Spinal cord (tissue), 10 donors: Measurements from ENCODE around the gene NEO1. TPM values are rescaled to one million over a fixed set of nuclear protein-coding genes. Genes with fewer than 3 reads are reported as not detected.

ENCODE experiments used
- DNase-seq, 6 donors: peaks; one replicate each; pipeline versions ENCODE4 v3.0.0 to v3.0.0-alpha.2; 2013 to 2015; ENCODE audit warnings: low spot score in 6 of 6, low read depth in 4 of 6
- H3K27ac ChIP-seq: one replicate; pipeline ENCODE4 v1.5.1; 2013; ENCODE audit warnings: low read depth, low read length, control low read depth
- H3K27me3 ChIP-seq: one replicate; pipeline ENCODE4 v1.6.1; 2013; ENCODE audit warnings: low read length; ENCODE audit not compliant: control insufficient read depth, insufficient read depth
- H3K36me3 ChIP-seq: one replicate; pipeline ENCODE4 v1.6.1; 2013; ENCODE audit warnings: low read length; ENCODE audit not compliant: control insufficient read depth, insufficient read depth
- H3K4me1 ChIP-seq: one replicate; pipeline ENCODE4 v1.6.1; 2013; ENCODE audit warnings: low read length; ENCODE audit not compliant: control insufficient read depth, insufficient read depth
- H3K4me3 ChIP-seq: one replicate; pipeline ENCODE4 v1.5.1; 2013; ENCODE audit warnings: low read depth, low read length, control low read depth
- H3K9me3 ChIP-seq: one replicate; pipeline ENCODE4 v1.6.1; 2013; ENCODE audit warnings: low read length; ENCODE audit not compliant: control insufficient read depth, insufficient read depth
- WGBS: methylation state at CpG from one replicate; pipeline ENCODE4 v1.1.5; 2013; ENCODE audit warnings: missing lambda C conversion rate; ENCODE audit not compliant: insufficient coverage; 5-methylcytosine and 5-hydroxymethylcytosine counted together
- long read RNA-seq, 4 donors: transcript quantifications; one replicate each; lab custom pipeline, GENCODE V29; 2026
- polyA plus RNA-seq, 2 donors: library from polyadenylated mRNA; unstranded; fragments of 120-200 nt; gene quantifications; one replicate each; pipeline ENCODE4 v1.2.1, GENCODE V29; 2013; ENCODE audit not compliant: insufficient read length in 2 of 2
- total RNA-seq, 2 donors: library from RNA; depleted of rRNA in 1 of 2; stranded (reverse); fragments of 120-200 nt in 1 of 2; fragments of >200 nt in 1 of 2; gene quantifications; one replicate each; pipeline versions ENCODE4 v1.2.3 to v1.2.4, GENCODE V29; 2013 to 2014
- donor health status: healthy.

Gene NEO1, protein sequence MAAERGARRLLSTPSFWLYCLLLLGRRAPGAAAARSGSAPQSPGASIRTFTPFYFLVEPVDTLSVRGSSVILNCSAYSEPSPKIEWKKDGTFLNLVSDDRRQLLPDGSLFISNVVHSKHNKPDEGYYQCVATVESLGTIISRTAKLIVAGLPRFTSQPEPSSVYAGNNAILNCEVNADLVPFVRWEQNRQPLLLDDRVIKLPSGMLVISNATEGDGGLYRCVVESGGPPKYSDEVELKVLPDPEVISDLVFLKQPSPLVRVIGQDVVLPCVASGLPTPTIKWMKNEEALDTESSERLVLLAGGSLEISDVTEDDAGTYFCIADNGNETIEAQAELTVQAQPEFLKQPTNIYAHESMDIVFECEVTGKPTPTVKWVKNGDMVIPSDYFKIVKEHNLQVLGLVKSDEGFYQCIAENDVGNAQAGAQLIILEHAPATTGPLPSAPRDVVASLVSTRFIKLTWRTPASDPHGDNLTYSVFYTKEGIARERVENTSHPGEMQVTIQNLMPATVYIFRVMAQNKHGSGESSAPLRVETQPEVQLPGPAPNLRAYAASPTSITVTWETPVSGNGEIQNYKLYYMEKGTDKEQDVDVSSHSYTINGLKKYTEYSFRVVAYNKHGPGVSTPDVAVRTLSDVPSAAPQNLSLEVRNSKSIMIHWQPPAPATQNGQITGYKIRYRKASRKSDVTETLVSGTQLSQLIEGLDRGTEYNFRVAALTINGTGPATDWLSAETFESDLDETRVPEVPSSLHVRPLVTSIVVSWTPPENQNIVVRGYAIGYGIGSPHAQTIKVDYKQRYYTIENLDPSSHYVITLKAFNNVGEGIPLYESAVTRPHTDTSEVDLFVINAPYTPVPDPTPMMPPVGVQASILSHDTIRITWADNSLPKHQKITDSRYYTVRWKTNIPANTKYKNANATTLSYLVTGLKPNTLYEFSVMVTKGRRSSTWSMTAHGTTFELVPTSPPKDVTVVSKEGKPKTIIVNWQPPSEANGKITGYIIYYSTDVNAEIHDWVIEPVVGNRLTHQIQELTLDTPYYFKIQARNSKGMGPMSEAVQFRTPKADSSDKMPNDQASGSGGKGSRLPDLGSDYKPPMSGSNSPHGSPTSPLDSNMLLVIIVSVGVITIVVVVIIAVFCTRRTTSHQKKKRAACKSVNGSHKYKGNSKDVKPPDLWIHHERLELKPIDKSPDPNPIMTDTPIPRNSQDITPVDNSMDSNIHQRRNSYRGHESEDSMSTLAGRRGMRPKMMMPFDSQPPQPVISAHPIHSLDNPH (N-terminal part only)
- total RNA-seq, result 10 to 100 TPM; 70.6 to 97.5 TPM
- 100 to 1,000 TPM; 111 to 121 TPM for polyA plus RNA-seq
- long read RNA-seq, donor 1, full-length matches to known transcripts, result 3 of 25 reads
- long read RNA-seq, donor 1, partial matches to known transcripts, result 22 of 25 reads
- long read RNA-seq, donor 1, other reads (novel, unspliced or antisense), result 0 of 25 reads
- long read RNA-seq, donor 2, partial matches to known transcripts, result 8 of 9 reads
- long read RNA-seq, donor 2, other reads (novel, unspliced or antisense), result 0 of 9 reads
- long read RNA-seq, donor 3, partial matches to known transcripts, result 8 of 8 reads
- long read RNA-seq, donor 3, other reads (novel, unspliced or antisense), result 0 of 8 reads
- long read RNA-seq, donor 4, result 0 reads

DNA sequence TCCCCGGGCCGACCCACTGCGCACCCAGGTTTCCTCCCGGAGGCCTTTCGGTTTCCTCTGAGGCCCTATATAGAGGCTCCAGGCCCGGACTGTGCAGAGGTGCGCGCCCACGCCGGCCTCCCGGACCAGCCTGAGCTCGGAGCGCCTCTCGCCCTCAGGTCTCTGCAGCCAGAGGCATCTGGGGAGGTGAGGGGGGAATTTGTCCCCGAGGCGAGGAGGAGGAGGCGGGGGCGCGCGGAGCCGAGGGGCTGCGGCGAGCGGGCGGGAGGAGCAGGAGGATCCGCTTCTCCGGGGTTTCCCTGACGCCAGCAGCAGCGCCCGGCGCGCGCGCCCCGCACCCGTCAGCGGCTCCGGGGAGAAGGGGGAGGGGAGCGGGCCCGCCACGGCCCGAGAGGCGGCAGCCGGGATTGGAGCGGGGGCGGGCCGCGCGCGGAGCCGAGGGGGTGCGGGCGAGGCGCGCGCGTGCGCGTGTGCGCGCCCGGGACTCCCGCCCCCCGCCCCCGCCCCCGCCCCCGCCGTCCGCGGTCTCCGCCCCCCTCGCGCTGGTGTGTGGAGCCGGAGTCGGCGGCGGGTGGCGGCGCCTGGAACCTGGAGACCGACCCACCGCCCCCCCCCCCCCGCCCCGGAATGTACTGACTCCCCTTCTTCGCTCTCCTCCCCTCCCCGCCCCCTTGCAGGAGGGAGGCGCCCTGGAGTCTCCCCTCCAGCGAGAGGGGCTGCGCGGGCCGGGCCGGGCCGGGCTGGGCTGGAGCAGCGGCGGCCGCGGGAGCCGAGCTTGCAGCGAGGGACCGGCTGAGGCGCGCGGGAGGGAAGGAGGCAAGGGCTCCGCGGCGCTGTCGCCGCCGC, at the start of gene NEO1:
Gene NEO1, plus strand, starts transcription at position 657 of the 846 bp plus-strand sequence. CDS start 213 bp downstream, outside the sequence.
- DNase-seq, result peak; percentile 74 to 98 (median 90)
- no peaks in the 10 kb centered on the region for H3K27me3 ChIP-seq
- 0% methylated on average over 73 of the region's 108 CpGs for WGBS
- no peaks in the 10 kb centered on the region for H3K9me3 ChIP-seq
- peak within 1 kb of the TSS; percentile 84 for H3K4me3 ChIP-seq
- no peaks in the 10 kb centered on the region for H3K4me1 ChIP-seq
- H3K27ac ChIP-seq, result peak within 1 kb of the TSS; percentile 95
- no peaks in the 10 kb centered on the region for H3K36me3 ChIP-seq

GRCh38 chr15:73004462-73004861, 47.8 kb upstream of the NEO1 start:
- DNase-seq, result no peak
- no peak overlapping the region for H3K27ac ChIP-seq
- WGBS, result 92% methylated on average over 5 of the region's 5 CpGs

DNA sequence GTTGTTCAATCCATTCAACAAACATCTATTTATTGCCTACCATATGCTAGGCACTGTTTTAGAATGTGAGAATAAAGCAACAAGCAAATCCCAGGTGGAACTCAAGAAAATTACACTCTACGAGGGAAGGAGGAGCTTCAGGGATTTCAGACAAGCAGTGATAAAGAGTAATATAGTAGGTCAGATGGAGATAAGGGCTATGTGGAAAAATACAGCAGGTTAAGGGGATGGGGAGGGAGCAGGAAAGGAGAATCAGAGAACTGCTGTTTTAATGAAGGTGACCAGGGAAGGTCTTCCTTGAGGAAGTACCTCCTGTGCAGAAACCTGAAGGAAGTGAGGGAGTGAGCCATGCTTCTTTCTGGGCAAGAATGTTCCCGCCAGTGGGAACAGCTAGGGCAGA, 47.2 kb upstream of the NEO1 start:
- no peak for DNase-seq
- Histone ChIP-seq H3K27me3 (peaks cover 2% of the 10 kb centered on the region), H3K36me3 (no peaks in the 10 kb centered on the region), H3K4me3 (no peak overlapping the region), H3K4me1 (no peaks in the 10 kb centered on the region), H3K27ac (no peak overlapping the region), H3K9me3 (no peaks in the 10 kb centered on the region)
- 86% methylated on average over 2 of the region's 2 CpGs for WGBS

More at GRCh38 chr15:73004462-73004861, 47.8 kb upstream of the NEO1 start:
- no peak overlapping the region for H3K4me3 ChIP-seq
- no peaks in the 10 kb centered on the region for H3K9me3 ChIP-seq
- no peaks in the 10 kb centered on the region for H3K4me1 ChIP-seq
- H3K27me3 ChIP-seq, result peaks cover 2% of the 10 kb centered on the region
- H3K36me3 ChIP-seq, result no peaks in the 10 kb centered on the region

GRCh38 chr15:73005446-73005845, 46.8 kb upstream of the NEO1 start:
- 94% methylated on average over 2 of the region's 2 CpGs for WGBS
- H3K4me3 ChIP-seq, result no peak overlapping the region
- no peaks in the 10 kb centered on the region for H3K4me1 ChIP-seq
- no peak for DNase-seq
- H3K9me3 ChIP-seq, result no peaks in the 10 kb centered on the region
- H3K36me3 ChIP-seq, result no peaks in the 10 kb centered on the region
- H3K27ac ChIP-seq, result no peak overlapping the region
- peaks cover 2% of the 10 kb centered on the region for H3K27me3 ChIP-seq

GRCh38 chr15:73006523-73006922, 45.7 kb upstream of the NEO1 start:
- Histone ChIP-seq H3K9me3 (no peaks in the 10 kb centered on the region), H3K4me1 (no peaks in the 10 kb centered on the region), H3K4me3 (no peak overlapping the region), H3K27me3 (peaks cover 2% of the 10 kb centered on the region), H3K27ac (no peak overlapping the region), H3K36me3 (no peaks in the 10 kb centered on the region)
- WGBS, result no CpG with 5 or more reads among the region's 1 CpG
- peak in 1 of 6 donors; percentile 24 for DNase-seq

DNA sequence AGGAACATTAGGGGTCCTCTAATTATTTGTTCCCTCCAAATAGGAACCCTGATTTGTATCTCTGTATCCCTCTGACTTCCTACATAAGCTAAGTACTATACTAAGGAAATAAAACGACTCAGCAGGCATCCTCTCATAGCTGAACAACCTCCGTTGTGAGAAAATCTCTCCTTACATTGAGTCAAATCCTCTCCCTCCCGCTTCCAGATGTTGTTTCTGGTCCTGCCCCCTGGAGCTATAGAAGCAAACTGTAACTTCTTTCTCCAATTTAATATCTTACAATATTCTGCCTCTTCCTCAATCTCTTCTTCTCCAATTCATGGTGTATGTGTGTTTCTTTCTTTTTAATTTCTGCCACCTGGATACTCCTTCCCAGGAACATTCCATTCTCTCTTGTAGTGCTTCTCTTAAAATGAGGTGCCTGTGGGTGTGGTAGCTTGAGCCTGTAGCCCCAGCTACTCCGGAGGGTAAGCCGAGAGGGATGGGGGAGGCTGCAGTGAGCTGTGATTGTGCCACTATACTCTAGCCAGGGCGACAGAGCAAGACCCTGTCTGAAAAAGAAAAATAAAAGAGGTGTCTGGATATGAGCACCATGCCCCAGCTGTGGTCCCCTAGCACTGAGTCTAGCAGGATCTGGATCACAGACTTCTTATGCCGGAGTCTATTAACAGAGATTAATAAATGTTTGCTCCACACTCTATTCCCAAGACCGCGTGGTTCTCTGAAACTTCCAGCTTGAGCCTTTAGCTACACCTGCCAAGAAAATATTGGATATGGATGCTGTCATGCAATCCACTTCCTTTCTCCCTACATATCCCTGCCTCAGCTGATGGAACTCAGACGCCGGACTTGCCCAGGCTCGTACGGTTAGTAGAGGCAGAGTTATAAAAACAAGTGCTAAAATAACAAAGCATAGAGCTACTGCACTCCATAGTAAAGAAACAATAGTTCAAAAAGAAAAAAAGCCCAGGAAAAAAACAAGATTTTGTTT, 42.9 kb upstream of the NEO1 start:
- 64% methylated on average over 4 of the region's 13 CpGs for WGBS
- no peak overlapping the region for H3K4me3 ChIP-seq

GRCh38 chr15:73010154-73011152, 41.8 kb upstream of the NEO1 start:
- Histone ChIP-seq H3K9me3 (no peaks in the 10 kb centered on the region), H3K4me3 (no peak overlapping the region), H3K27ac (no peak overlapping the region), H3K36me3 (no peaks in the 10 kb centered on the region), H3K4me1 (no peaks in the 10 kb centered on the region), H3K27me3 (peaks cover 2% of the 10 kb centered on the region)
- 66% methylated on average over 8 of the region's 10 CpGs for WGBS
- peak in 1 of 6 donors; percentile 75 for DNase-seq

More for the DNA sequence above, 42.9 kb upstream of the NEO1 start:
- no peaks in the 10 kb centered on the region for H3K4me1 ChIP-seq
- no peak overlapping the region for H3K27ac ChIP-seq
- no peaks in the 10 kb centered on the region for H3K9me3 ChIP-seq
- peaks cover 2% of the 10 kb centered on the region for H3K27me3 ChIP-seq
- peak in 1 of 6 donors; percentile 18 for DNase-seq
- no peaks in the 10 kb centered on the region for H3K36me3 ChIP-seq
